ENCODE data around the gene MINDY4. TPM values are rescaled to one million over a fixed set of nuclear protein-coding genes. Genes with fewer than 3 reads are reported as not detected.

Gene MINDY4
- total and polyA plus RNA-seq, 8 donors, result 1.6 to 22.8 (median 6.4) TPM; not detected in 1

- Histone ChIP-seq H3K9me3 (no peaks in the 10 kb centered on the region), H3K4me3 (peak overlapping the region; percentile 34 to 46 (median 43)), H3K27me3 (peaks cover 0 to 3% (median 0%) of the 10 kb centered on the region in 3 donors), H3K27ac (peak overlapping the region in 4 of 5 donors; percentile 8 to 82 (median 62)), H3K36me3 (no peaks in the 10 kb centered on the region), H3K4me1 (peaks cover 10 to 61% (median 36%) of the 10 kb centered on the region in 4 donors)
- intact Hi-C loops (cut with DNase I; ENCODE audit: low total_unique reads), result no loop called here
- no peak for DNase-seq
- TF ChIP-seq POLR2A (IDR thresholded peaks at IDR 0.05), result no peak
- TF ChIP-seq EP300 (IDR thresholded peaks at IDR 0.05), result no peak
- TF ChIP-seq, protein P1, sequence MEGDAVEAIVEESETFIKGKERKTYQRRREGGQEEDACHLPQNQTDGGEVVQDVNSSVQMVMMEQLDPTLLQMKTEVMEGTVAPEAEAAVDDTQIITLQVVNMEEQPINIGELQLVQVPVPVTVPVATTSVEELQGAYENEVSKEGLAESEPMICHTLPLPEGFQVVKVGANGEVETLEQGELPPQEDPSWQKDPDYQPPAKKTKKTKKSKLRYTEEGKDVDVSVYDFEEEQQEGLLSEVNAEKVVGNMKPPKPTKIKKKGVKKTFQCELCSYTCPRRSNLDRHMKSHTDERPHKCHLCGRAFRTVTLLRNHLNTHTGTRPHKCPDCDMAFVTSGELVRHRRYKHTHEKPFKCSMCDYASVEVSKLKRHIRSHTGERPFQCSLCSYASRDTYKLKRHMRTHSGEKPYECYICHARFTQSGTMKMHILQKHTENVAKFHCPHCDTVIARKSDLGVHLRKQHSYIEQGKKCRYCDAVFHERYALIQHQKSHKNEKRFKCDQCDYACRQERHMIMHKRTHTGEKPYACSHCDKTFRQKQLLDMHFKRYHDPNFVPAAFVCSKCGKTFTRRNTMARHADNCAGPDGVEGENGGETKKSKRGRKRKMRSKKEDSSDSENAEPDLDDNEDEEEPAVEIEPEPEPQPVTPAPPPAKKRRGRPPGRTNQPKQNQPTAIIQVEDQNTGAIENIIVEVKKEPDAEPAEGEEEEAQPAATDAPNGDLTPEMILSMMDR (IDR thresholded peaks at IDR 0.05), result no peak
- TF ChIP-seq POLR2AphosphoS5 (IDR thresholded peaks at IDR 0.05), result no peak
- 64 to 83% (median 78%) methylated on average over 8 to 17 of the region's 17 CpGs for WGBS, 5 donors
These were observed 142.0 kb downstream of the MINDY4 start for GRCh38 chr7:30912986-30913811.

- Histone ChIP-seq H3K36me3 (no peaks in the 10 kb centered on the region), H3K27ac (peak overlapping the region in 4 of 5 donors; percentile 44 to 82 (median 62)), H3K9me3 (no peaks in the 10 kb centered on the region), H3K27me3 (peaks cover 0 to 3% (median 0%) of the 10 kb centered on the region in 3 donors), H3K4me3 (peak overlapping the region; percentile 34 to 46 (median 43)), H3K4me1 (peaks cover 10 to 61% (median 36%) of the 10 kb centered on the region in 4 donors)
- intact Hi-C loops (cut with DNase I; ENCODE audit: low total_unique reads), result no loop called here
- TF ChIP-seq EP300 (IDR thresholded peaks at IDR 0.05), result no peak
- no peak for TF ChIP-seq POLR2A (IDR thresholded peaks at IDR 0.05)
- TF ChIP-seq POLR2AphosphoS5 (IDR thresholded peaks at IDR 0.05), result no peak
- TF ChIP-seq, protein P1 (IDR thresholded peaks at IDR 0.05), result no peak
- no peak for DNase-seq
- 61 to 88% (median 87%) methylated on average over 12 to 16 of the region's 16 CpGs for WGBS, 5 donors
These were observed 142.8 kb downstream of the MINDY4 start for GRCh38 chr7:30913821-30914515.

- no peak for DNase-seq
- peaks cover 10 to 59% (median 35%) of the 10 kb centered on the region in 4 donors for H3K4me1 ChIP-seq
These were observed 143.4 kb downstream of the MINDY4 start for GRCh38 chr7:30914596-30914995.

More at GRCh38 chr7:30914596-30914995, 143.4 kb downstream of the MINDY4 start:
- peaks cover 0 to 3% (median 0%) of the 10 kb centered on the region in 3 donors for H3K27me3 ChIP-seq
- H3K4me3 ChIP-seq, result peak overlapping the region; percentile 34 to 46 (median 43)
- WGBS, 5 donors, result 52 to 81% (median 70%) methylated on average over 4 of the region's 4 CpGs
- H3K36me3 ChIP-seq, result no peaks in the 10 kb centered on the region
- TF ChIP-seq POLR2AphosphoS5 (IDR thresholded peaks at IDR 0.05), result no peak
- TF ChIP-seq, protein P1 (IDR thresholded peaks at IDR 0.05), result no peak
- TF ChIP-seq EP300 (IDR thresholded peaks at IDR 0.05), result no peak
- TF ChIP-seq POLR2A (IDR thresholded peaks at IDR 0.05), result no peak
- intact Hi-C loops (cut with DNase I; ENCODE audit: low total_unique reads), result no loop called here
- no peaks in the 10 kb centered on the region for H3K9me3 ChIP-seq
- H3K27ac ChIP-seq, result peak overlapping the region in 4 of 5 donors; percentile 44 to 82 (median 62)
